AG09319 (cell line): ENCODE data around the gene GRK5.

Experiments used
- DNase-seq: peaks from one replicate; pipeline ENCODE4 v3.0.0-alpha.2; 2010; ENCODE audit warnings: low read depth; ENCODE audit errors: extremely low read depth
- TF ChIP-seq, protein P1 (sequence below): IDR thresholded peaks from 2 replicates; pipeline ENCODE4 v1.5.1; 2011; ENCODE audit warnings: low read depth, mild to moderate bottlenecking, inconsistent platforms, low read length, moderate library complexity

Gene GRK5

DNA sequence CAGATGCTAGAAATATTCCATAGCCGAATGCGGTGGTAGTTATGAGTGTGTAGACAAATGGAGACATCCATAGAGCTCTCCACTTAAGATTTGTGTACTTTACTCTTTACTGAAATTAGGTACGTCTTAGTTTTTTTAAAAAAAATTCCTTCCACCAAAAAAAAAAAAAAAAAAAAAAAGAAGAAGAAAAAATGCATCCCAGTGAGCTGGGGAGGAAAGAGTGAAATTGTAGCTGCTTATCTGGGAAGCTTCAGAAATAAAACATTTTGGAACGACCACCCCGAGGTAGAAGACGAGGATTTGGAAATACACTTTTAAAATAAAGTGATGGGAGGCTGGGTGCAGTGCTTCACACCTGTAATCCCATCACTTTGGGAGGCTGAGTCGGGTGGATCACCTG is 281.3 kb downstream of the GRK5 start:
- no peak for DNase-seq
- TF ChIP-seq, protein P1, sequence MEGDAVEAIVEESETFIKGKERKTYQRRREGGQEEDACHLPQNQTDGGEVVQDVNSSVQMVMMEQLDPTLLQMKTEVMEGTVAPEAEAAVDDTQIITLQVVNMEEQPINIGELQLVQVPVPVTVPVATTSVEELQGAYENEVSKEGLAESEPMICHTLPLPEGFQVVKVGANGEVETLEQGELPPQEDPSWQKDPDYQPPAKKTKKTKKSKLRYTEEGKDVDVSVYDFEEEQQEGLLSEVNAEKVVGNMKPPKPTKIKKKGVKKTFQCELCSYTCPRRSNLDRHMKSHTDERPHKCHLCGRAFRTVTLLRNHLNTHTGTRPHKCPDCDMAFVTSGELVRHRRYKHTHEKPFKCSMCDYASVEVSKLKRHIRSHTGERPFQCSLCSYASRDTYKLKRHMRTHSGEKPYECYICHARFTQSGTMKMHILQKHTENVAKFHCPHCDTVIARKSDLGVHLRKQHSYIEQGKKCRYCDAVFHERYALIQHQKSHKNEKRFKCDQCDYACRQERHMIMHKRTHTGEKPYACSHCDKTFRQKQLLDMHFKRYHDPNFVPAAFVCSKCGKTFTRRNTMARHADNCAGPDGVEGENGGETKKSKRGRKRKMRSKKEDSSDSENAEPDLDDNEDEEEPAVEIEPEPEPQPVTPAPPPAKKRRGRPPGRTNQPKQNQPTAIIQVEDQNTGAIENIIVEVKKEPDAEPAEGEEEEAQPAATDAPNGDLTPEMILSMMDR = no peak

DNA sequence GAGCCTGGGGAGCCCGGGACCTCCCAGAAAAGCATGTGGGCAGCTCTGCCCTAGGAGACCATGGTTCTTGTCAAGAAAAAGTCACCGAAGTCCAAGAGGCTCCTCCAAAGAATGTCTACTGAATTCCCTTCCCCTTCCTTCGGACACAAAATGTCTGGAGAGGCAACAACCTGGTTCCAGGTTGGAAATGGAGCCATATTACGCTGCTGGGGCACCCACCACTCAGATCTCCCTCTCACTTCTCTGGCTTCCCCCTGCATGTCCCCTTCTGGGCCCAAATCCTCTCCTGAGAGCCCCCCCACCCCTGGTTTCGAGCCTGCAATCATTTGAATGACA is 282.6 kb downstream of the GRK5 start:
- DNase-seq = no peak
- TF ChIP-seq, protein P1 = no peak

DNA sequence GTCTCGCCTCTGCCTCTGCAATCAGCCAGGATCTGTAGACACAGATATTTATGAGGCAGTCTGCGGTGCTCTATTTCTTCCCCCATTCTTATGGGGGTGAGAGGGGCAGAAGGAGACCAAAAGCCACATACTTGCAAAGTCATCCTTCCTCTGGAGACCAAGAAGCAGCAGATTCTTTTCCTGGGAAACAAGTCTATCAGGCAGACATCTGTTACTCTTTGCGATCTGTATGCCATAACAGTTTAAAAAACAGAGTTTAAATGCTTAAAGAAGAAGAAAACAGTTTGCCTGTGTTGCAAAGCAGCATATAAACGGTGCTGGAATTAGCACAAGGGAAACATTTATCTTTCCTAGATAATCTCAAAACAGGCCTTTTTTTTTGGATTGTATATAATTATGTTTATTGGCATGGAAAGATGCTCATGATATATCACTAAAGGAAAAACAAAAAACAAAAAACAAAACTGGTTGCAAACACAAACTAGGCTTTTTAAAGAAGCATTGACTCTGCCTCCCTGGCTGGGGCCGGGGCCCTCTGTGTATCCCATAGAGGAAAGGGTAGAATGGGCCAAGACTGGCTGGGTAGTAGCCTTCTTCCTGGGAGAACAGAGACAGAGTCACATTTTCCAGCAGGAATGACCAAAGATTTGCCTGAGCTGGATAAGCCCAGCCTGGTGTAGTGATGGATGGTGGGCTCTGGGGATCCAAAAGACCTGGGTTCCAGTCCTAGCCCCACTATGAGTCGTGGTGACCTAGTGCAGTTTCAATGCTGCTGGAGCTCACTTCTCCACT is 284.8 kb downstream of the GRK5 start:
- TF ChIP-seq, protein P1 = no peak
- DNase-seq = no peak

DNA sequence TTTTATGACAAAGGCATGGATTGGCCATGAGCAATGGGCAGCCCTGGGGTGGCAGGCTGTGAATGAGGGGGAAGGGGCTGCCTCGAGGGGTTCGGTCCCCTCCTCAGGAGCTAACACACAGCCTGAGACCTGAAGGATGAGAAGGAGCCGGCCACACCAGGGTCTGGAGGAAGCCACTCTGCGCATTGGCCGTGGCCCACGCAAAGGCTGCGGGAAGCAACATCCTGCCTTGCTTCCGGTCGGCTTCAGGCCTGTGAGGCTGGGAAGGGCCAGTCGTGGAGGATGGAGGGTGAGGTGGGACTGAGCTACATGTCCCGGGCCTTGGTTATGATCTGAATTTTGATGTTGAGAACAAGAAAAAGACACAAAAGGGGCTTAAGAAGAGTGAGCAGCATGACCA is 285.8 kb downstream of the GRK5 start:
- TF ChIP-seq, protein P1 = no peak
- DNase-seq = no peak

DNA sequence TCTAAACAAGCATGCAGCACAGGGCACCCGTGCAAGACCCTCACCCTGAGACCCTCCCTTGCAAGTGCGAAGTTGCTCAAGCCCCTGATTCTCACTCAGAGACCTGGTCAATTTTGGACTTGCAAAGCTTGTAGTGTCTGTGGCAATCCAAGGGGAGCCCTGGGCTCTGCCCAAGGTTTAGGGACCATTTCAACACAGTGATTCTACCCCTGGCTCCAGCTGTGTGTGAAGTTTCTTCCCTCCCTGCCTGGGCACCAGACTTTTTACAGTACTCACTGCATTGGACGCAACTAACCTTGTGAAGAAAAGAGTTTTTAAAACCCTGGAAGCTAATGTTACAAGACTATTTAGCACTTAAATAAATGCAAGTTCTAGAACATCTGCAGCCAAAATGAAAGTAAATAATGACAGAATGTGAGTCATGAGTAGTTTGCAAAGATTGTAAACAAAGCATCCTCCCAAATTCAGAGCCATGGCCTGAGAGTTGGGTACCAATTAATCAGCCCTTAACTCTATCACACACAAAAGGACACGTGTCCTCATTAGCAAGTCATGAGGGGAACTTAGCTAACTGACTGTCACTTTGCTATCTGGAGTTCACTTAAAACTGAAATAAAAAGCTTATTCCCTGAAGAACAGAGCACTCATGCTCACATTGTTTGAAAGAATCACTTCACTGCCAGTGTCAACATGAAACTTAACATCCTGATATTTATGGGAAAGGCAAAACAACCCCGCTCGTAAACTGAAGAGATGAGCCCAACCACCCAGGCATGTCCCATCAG is 287.1 kb downstream of the GRK5 start:
- DNase-seq = no peak

DNA sequence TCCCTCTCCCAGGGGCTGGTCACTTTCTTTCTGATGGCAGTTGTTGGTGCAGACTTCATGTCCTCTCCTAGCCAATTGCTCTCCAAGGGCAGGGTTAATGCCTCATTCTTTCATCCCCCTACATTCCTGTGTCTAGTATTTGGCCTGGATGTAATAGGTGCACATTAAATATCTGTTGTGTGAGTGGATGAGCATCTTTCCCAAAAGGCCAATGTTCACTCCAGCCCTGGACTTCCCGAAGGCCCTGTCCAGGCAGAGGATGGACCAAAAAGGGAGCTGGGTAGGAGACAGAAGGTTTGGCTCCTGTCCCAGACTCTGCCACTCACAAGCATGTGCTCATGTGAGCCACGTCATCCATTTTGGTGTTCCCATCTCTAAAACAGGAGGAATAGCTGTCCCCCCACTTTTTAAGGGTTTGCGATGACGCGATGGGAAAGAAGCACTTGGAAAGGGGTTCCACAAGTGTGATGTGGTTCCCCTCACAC is 287.7 kb downstream of the GRK5 start:
- TF ChIP-seq, protein P1 = no peak

More for the DNA sequence above, 287.1 kb downstream of the GRK5 start:
- TF ChIP-seq, protein P1 = no peak

DNA sequence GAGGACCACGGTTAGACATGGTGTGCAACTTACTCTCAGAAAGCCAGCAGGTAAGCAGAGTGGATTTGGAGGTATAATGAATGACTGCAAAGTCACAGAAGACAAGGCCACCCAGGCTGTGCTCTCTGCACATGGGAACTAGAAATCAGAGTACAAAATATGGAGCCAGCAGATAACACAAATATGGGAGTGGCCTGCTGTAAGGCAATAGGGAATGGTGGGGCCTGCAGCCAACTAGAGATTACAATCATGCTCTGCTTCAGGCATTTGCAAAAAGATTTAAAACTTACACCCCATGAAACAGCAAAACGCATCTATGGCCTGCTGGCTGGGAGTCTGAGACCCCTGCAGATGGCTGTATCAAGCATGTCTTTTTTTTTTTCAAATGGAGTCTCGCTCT is 288.2 kb downstream of the GRK5 start:
- TF ChIP-seq, protein P1 = no peak
- no peak for DNase-seq

More for the DNA sequence above, 287.7 kb downstream of the GRK5 start:
- DNase-seq = no peak
